GM19468 (cell line): ENCODE data around the gene NUCB1.
"Not testable (repeated sequence)": the region's sequence is repeated elsewhere in the genome, so short reads cannot be mapped to it uniquely, and the experiment has no call there.

Source experiments
- ATAC-seq: cut with Tn5 transposase; IDR thresholded peaks from one replicate; pipeline ENCODE4 v1.9.1; 2021; ENCODE audit warnings: mild to moderate bottlenecking, moderate library complexity, moderate number of reproducible peaks; ENCODE audit not compliant: unreplicated experiment; ENCODE audit errors: extremely low read depth

NUCB1 gene

GRCh38 chr19:48925890-48926289, 25.8 kb downstream of the NUCB1 start:
- ATAC-seq, result not testable (repeated sequence)

- no peak for ATAC-seq
Observed at GRCh38 chr19:48926909-48927308, 26.8 kb downstream of the NUCB1 start.

GRCh38 chr19:48927692-48928091, 27.6 kb downstream of the NUCB1 start:
- not testable (repeated sequence) for ATAC-seq

- no peak for ATAC-seq
Observed at GRCh38 chr19:48928164-48929025, 28.3 kb downstream of the NUCB1 start.

- ATAC-seq, result no peak
Observed at GRCh38 chr19:48933382-48933932, 33.3 kb downstream of the NUCB1 start, which contains the start of gene DHDH. Gene DHDH (plus strand): TSS chr19:48933699. CDS start chr19:48933722, 23 bp downstream.

GRCh38 chr19:48934837-48935236, 34.7 kb downstream of the NUCB1 start:
- no peak for ATAC-seq

GRCh38 chr19:48935864-48936263, 35.8 kb downstream of the NUCB1 start:
- no peak for ATAC-seq

- no peak for ATAC-seq
Observed at GRCh38 chr19:48938256-48938655, 38.1 kb downstream of the NUCB1 start.

GRCh38 chr19:48940902-48941301, 40.8 kb downstream of the NUCB1 start:
- ATAC-seq, result no peak

GRCh38 chr19:48943081-48943480, 43.0 kb downstream of the NUCB1 start:
- no peak for ATAC-seq

GRCh38 chr19:48945415-48945814, 45.3 kb downstream of the NUCB1 start:
- no peak for ATAC-seq

- ATAC-seq, result no peak
Observed at GRCh38 chr19:48945817-48946216, 45.7 kb downstream of the NUCB1 start.

- ATAC-seq, result no peak
Observed at GRCh38 chr19:48946463-48947257, 46.5 kb downstream of the NUCB1 start.

- no peak for ATAC-seq
Observed at GRCh38 chr19:48947258-48947542, 47.1 kb downstream of the NUCB1 start.

- ATAC-seq, result no peak
Observed at GRCh38 chr19:48950159-48950558, 50.0 kb downstream of the NUCB1 start.

GRCh38 chr19:48950830-48951519, 50.9 kb downstream of the NUCB1 start:
- no peak for ATAC-seq

GRCh38 chr19:48953141-48953540, 53.0 kb downstream of the NUCB1 start:
- ATAC-seq, result no peak

GRCh38 chr19:48953990-48954594, 54.0 kb downstream of the NUCB1 start:
- ATAC-seq, result no peak

- ATAC-seq, result peak; percentile 54
Observed at GRCh38 chr19:48954595-48955307, 54.6 kb downstream of the NUCB1 start, which contains the start of gene BAX. Gene BAX (plus strand): TSS chr19:48954875. CDS start chr19:48954929, 54 bp downstream.
